ENCODE measurements around the gene CHAT.

GRCh38 chr10:49612513-49613164, 1.2 kb upstream of the CHAT start:
- TF ChIP-seq CTCF (IDR thresholded peaks at IDR 0.05) = no peak
- no peak for TF ChIP-seq POLR2A (IDR thresholded peaks at IDR 0.05)

Measured in adrenal gland (tissue), 5 donors.